GM23338 (cell line): ENCODE results near the gene BANP.
"Not testable (repeated sequence)": the region's sequence is repeated elsewhere in the genome, so short reads cannot be mapped to it uniquely, and the experiment has no call there.

Experiments used
- CREB1 ChIP-seq: fragments of 250-450 bp; sonication (Bioruptor Pico); IDR thresholded peaks from 2 replicates; pipeline ENCODE4 v1.5.0; 2020; ENCODE audit warnings: low read depth, mild to moderate bottlenecking, moderate library complexity
- CTCF ChIP-seq, 2 experiments: fragments of 200-600 bp in 1 of 2; sonication (generic) in 1 of 2; conservative IDR thresholded peaks; 2 replicates each; pipeline versions ENCODE4 v1.5.1 to v1.6.1; 2016 to 2017; ENCODE audit warnings: antibody characterized with exemption in 2 of 2, low read depth in 2 of 2, mild to moderate bottlenecking in 2 of 2, moderate library complexity in 1 of 2
- ETS1 ChIP-seq: IDR thresholded peaks from 2 replicates; pipeline ENCODE4 v1.6.1; 2016; ENCODE audit warnings: antibody characterized with exemption
- EZH2 ChIP-seq: fragments of 200-600 bp; sonication (generic); IDR thresholded peaks from one replicate; pipeline ENCODE4 v1.8.0; 2017; ENCODE audit warnings: antibody characterized with exemption, mild to moderate bottlenecking, low read depth; ENCODE audit not compliant: unreplicated experiment
- EZH2phosphoT487 ChIP-seq: fragments of 200-600 bp; sonication (generic); IDR thresholded peaks from one replicate; pipeline ENCODE4 v1.8.1; 2018; ENCODE audit warnings: antibody characterized with exemption; ENCODE audit not compliant: unreplicated experiment
- POLR2AphosphoS5 ChIP-seq: IDR thresholded peaks from 2 replicates; pipeline ENCODE4 v1.6.1; 2016; ENCODE audit warnings: antibody characterized with exemption, low read depth
- REST ChIP-seq: IDR thresholded peaks from one replicate; pipeline ENCODE4 v1.6.1; 2018; ENCODE audit warnings: antibody characterized with exemption; ENCODE audit not compliant: unreplicated experiment

GRCh38 chr16:88025086-88025492 is 73.9 kb downstream of the BANP start:
- TF ChIP-seq EZH2; REST; CTCF (conservative IDR thresholded peaks at IDR 0.05; ENCODE audit: low read depth in 2 of 2); CREB1 (CRISPR knock-in tag); EZH2phosphoT487; POLR2AphosphoS5; ETS1: not testable (repeated sequence)
